HepG2 (cell line): ENCODE measurements around the gene ST6GALNAC2. TPM values are rescaled to one million over a fixed set of nuclear protein-coding genes. Genes with fewer than 3 reads are reported as not detected.

ENCODE experiments used
- ATAC-seq: fragments of 200-7000 bp; cut with Tn5 transposase; 3 replicates; pipeline ENCODE4 v1.9.1; 2020; ENCODE audit warnings: mild to moderate bottlenecking, moderate library complexity
- BruUV-seq: library from RNA; stranded (reverse); fragments of 400-500 nt; replicated peaks from 2 replicates; lab custom pipeline; 2021; lab: Mats Ljungman, UMichigan
- CTCF ChIA-PET: fragments of 300-600 bp; formaldehyde crosslinking; extraction: SDS; loops from one replicate; lab custom pipeline; 2021; ENCODE audit warnings: low total read pairs, inconsistent platforms, low intra/inter-chr PET ratio; lab: Yijun Ruan, JAX
- POLR2A ChIA-PET: fragments of 350-600 bp; sonication (Branson Sonifier 250); formaldehyde crosslinking; loops from one replicate; lab custom pipeline; 2020; ENCODE audit warnings: antibody characterized with exemption, inconsistent platforms; lab: Yijun Ruan, JAX
- DNase-seq: peaks from one replicate; pipeline ENCODE4 v3.0.0-alpha.2; 2015; ENCODE audit warnings: low spot score
- FAIRE-seq: peaks from 3 replicates; lab custom pipeline; 2011; peaks lifted over from hg19 to GRCh38; lab: Jason Lieb, UNC
- H2AFZ ChIP-seq: one replicate; pipeline ENCODE4 v1.6.1; 2011; ENCODE audit warnings: low read length, inconsistent platforms
- H3K27ac ChIP-seq: fragments of 300-600 bp; 3 replicates; pipeline ENCODE4 v1.8.0; 2011; ENCODE audit warnings: mixed run types, mild to moderate bottlenecking, mixed read lengths, low read length, inconsistent platforms; ENCODE audit not compliant: insufficient read depth; ENCODE audit errors: extremely low read length
- H3K27me3 ChIP-seq, 2 experiments: fragments of 200-600 bp in 1 of 2; 2 replicates in 1 of 2; 3 replicates in 1 of 2; pipeline versions ENCODE4 v1.6.0 to v1.8.0; 2011; ENCODE audit warnings: low read length in 2 of 2, mild to moderate bottlenecking in 2 of 2, moderate library complexity in 2 of 2, inconsistent platforms in 1 of 2; ENCODE audit not compliant: insufficient read depth in 2 of 2, control insufficient read depth in 1 of 2
- H3K36me3 ChIP-seq, 2 experiments: fragments of 200-600 bp in 1 of 2; replicated peaks in 1 of 2; 2 replicates in 1 of 2; 3 replicates in 1 of 2; pipeline versions ENCODE4 v1.5.1 to v1.8.0; 2011; ENCODE audit warnings: low read length in 2 of 2, inconsistent platforms in 1 of 2; ENCODE audit not compliant: insufficient read depth in 2 of 2, control insufficient read depth in 1 of 2
- H3K4me1 ChIP-seq: 2 replicates; pipeline ENCODE4 v1.5.1; 2012; ENCODE audit warnings: low read length, inconsistent platforms; ENCODE audit not compliant: insufficient read depth
- H3K4me2 ChIP-seq: 2 replicates; pipeline ENCODE4 v1.6.0; 2011; ENCODE audit warnings: low read depth, low read length, inconsistent platforms
- H3K4me3 ChIP-seq, 3 experiments: fragments of 200-600 bp in 1 of 3; sonication (generic), shearing (Covaris generic) in 1 of 3; replicated peaks in 1 of 3; 2 replicates each; pipeline ENCODE4 v1.5.1; 2011 to 2016; ENCODE audit warnings: low read length in 3 of 3, inconsistent platforms in 2 of 3, low read depth in 2 of 3, mild to moderate bottlenecking in 2 of 3, control low read depth in 1 of 3, mixed read lengths in 1 of 3; ENCODE audit not compliant: insufficient read depth in 1 of 3
- H3K79me2 ChIP-seq: one replicate; pipeline ENCODE4 v1.6.1; 2011; ENCODE audit warnings: low read length, inconsistent platforms; ENCODE audit not compliant: insufficient read depth
- H3K9ac ChIP-seq: 2 replicates; pipeline ENCODE4 v1.6.0; 2011; ENCODE audit warnings: mild to moderate bottlenecking, low read depth, low read length, inconsistent platforms; ENCODE audit not compliant: insufficient read depth
- H3K9me3 ChIP-seq: 2 replicates; pipeline ENCODE4 v1.5.1; 2012; ENCODE audit warnings: mild to moderate bottlenecking, low read length
- H4K20me1 ChIP-seq: 2 replicates; pipeline ENCODE4 v1.6.0; 2011; ENCODE audit warnings: inconsistent platforms, mild to moderate bottlenecking, low read length, moderate library complexity; ENCODE audit not compliant: insufficient read depth
- EZH2 ChIP-seq: conservative IDR thresholded peaks from 2 replicates; pipeline ENCODE4 v1.6.1; 2012; ENCODE audit warnings: mild to moderate bottlenecking, low read depth, low read length, moderate library complexity
- HES4 ChIP-seq: sonication (generic); formaldehyde crosslinking; IDR thresholded peaks from 2 replicates; pipeline ENCODE4 v1.9.0; 2021; ENCODE audit warnings: mild to moderate bottlenecking, missing genetic modification reagents, borderline replicate concordance
- PCBP2 ChIP-seq: fragments of 200-400 bp; formaldehyde crosslinking; optimal IDR thresholded peaks from 2 replicates; pipeline ENCODE3; 2018; ENCODE audit warnings: low read length, low read depth; ENCODE audit not compliant: poor library complexity, severe bottlenecking
- TARDBP ChIP-seq: sonication (generic); formaldehyde crosslinking; IDR thresholded peaks from 2 replicates; pipeline ENCODE4 v1.8.0; 2022; ENCODE audit warnings: mild to moderate bottlenecking, missing genetic modification reagents
- ZNF234 ChIP-seq: sonication (generic); formaldehyde crosslinking; conservative IDR thresholded peaks from 2 replicates; pipeline ENCODE4 v1.5.1; 2020; ENCODE audit warnings: mild to moderate bottlenecking, missing genetic modification reagents
- ZNF891 ChIP-seq: sonication (generic); formaldehyde crosslinking; IDR thresholded peaks from 2 replicates; pipeline ENCODE4 v1.5.0; 2020; ENCODE audit warnings: mild to moderate bottlenecking, missing genetic modification reagents
- WGBS: methylation state at CpG from one replicate; pipeline ENCODE4 v1.1.6; 2017; ENCODE audit warnings: low lambda C conversion rate; 5-methylcytosine and 5-hydroxymethylcytosine counted together
- in situ Hi-C: cut with HindIII; loops from 2 replicates; pipeline ENCODE4 v1.10.0; 2017; ENCODE audit warnings: low pct_unique_long_range_greater_than_20kb; ENCODE audit not compliant: extremely low pct_ligation_motif_present
- intact Hi-C: fragments of 100-400 bp; cut with micrococcal nuclease; formaldehyde crosslinking; loops from one replicate; pipeline ENCODE4 v1.10.0; 2022; ENCODE audit not compliant: unreplicated experiment
- polyA plus RNA-seq, 8 experiments: library from polyadenylated mRNA; depleted of rRNA in 3 of 8; stranded (reverse) in 7 of 8; unstranded in 1 of 8; fragments of >200 nt; fragmentation: Illumina TruSeq in 4 of 8; extraction: Trizol in 4 of 8; gene quantifications; 2 replicates each; pipeline versions ENCODE4 v1.2.1 to v1.2.3, GENCODE V29; 2011 to 2016; ENCODE audit warnings: low read depth in 4 of 8, missing spikeins in 1 of 8, mixed read lengths in 1 of 8; ENCODE audit not compliant: insufficient read depth in 1 of 8
- total RNA-seq, 5 experiments: library from RNA; depleted of rRNA; stranded (reverse); fragments of >200 nt; fragmentation: Illumina TruSeq; extraction: Trizol; gene quantifications; 2 replicates each; pipeline ENCODE4 v1.2.3, GENCODE V29; 2016; ENCODE audit warnings: low read depth in 1 of 5

The ST6GALNAC2 gene
- total and polyA plus RNA-seq, 2 of the 13 experiments (the other 11 are each of a cell fraction or from before 2014, with no cell fraction given), result 0.12 to 0.49 TPM

GRCh38 chr17:76521262-76521661 is 64.4 kb downstream of the ST6GALNAC2 start:
- DNase-seq (no peak), FAIRE-seq (no peak), ATAC-seq (no peak)
- POLR2A ChIA-PET, result interaction anchor here (1.4 to 5.7 kb wide), 2 partner anchors 29 to 36 kb away, joined by 3 to 40 read pairs; no protein-coding TSS in a partner anchor
- Histone ChIP-seq H2AFZ (no peak overlapping the region), H3K36me3 (no peaks in the 10 kb centered on the region), H3K4me3 (peak overlapping the region in 1 of 3 experiments; percentile 19; a peak in 1 of 6 replicates), H3K9ac (0 out of 2 replicates have a peak overlapping the region, but pooled peaks have one; percentile 7), H3K27ac (no peak overlapping the region), H3K79me2 (no peaks in the 10 kb centered on the region), H3K4me1 (peaks cover 81% of the 10 kb centered on the region), H4K20me1 (no peaks in the 10 kb centered on the region), H3K4me2 (peak overlapping the region; percentile 61), H3K9me3 (no peaks in the 10 kb centered on the region), H3K27me3 (peaks cover 10 to 38% of the 10 kb centered on the region in 2 experiments)
- in situ Hi-C loops, result loop anchor here (5.0 kb wide), 2 partner anchors 36 to 106 kb away; no protein-coding TSS in a partner anchor
- CTCF ChIA-PET, result interaction anchor here (4.2 kb wide), 1 partner anchor 26 kb away, joined by 86 read pairs; no protein-coding TSS in a partner anchor
- intact Hi-C loops, result loop anchor here (5.0 kb wide), 1 partner anchor 151 kb away; no protein-coding TSS in a partner anchor
- 0 out of 2 replicates have a peak, but pooled peaks have one; percentile 16 for TF ChIP-seq HES4
- 0 out of 2 replicates have a peak, but pooled peaks have one; percentile 5 for TF ChIP-seq EZH2
- TF ChIP-seq ZNF891, result 0 out of 2 replicates have a peak, but pooled peaks have one; percentile 2
- TF ChIP-seq ZNF234 (CRISPR knock-in tag), result no peak
- BruUV-seq, result no TSS peak
- 54% methylated on average over 7 of the region's 7 CpGs for WGBS

GRCh38 chr17:76519048-76519966 is 66.4 kb downstream of the ST6GALNAC2 start:
- ChIA-PET CTCF (no interaction called here), POLR2A (interaction anchor here (1.0 to 1.8 kb wide), 5 partner anchors 14 to 153 kb away, joined by 3 to 6 read pairs (median 4); partner anchors contain the start of gene RHBDF2)
- no peak overlapping the region for H3K9ac ChIP-seq
- no TSS peak for BruUV-seq
- no peaks in the 10 kb centered on the region for H4K20me1 ChIP-seq
- no peaks in the 10 kb centered on the region for H3K36me3 ChIP-seq
- in situ Hi-C loops, result no loop called here
- H3K4me3 ChIP-seq, result no peak overlapping the region
- DNase-seq (no peak), ATAC-seq (no peak), FAIRE-seq (no peak)
- no peak overlapping the region for H3K4me2 ChIP-seq
- peaks cover 10 to 44% of the 10 kb centered on the region in 2 experiments for H3K27me3 ChIP-seq
- H3K27ac ChIP-seq, result no peak overlapping the region
- H3K9me3 ChIP-seq, result no peaks in the 10 kb centered on the region
- TF ChIP-seq TARDBP (no peak), PCBP2 (peak; percentile 36)
- no peak overlapping the region for H2AFZ ChIP-seq
- intact Hi-C loops, result no loop called here
- H3K4me1 ChIP-seq, result peaks cover 76% of the 10 kb centered on the region
- H3K79me2 ChIP-seq, result no peaks in the 10 kb centered on the region
- 35% methylated on average over 15 of the region's 15 CpGs for WGBS
